WTC11 (cell line): ENCODE data around the gene RAP1GAP. TPM values are rescaled to one million over a fixed set of nuclear protein-coding genes. Genes with fewer than 3 reads are reported as not detected.
A peak's percentile ranks its signal among the peaks of the same experiment; 100 is the strongest.

Experiments used
- ATAC-seq: fragments of 200-7000 bp; cut with Tn5 transposase; 2 replicates; pipeline ENCODE4 v1.10.0; 2021; ENCODE audit warnings: mild to moderate bottlenecking, moderate library complexity
- CTCF ChIA-PET: fragments of 300-600 bp; sonication (Branson Sonifier 250); formaldehyde crosslinking; loops from one replicate; lab custom pipeline; 2021; ENCODE audit warnings: antibody characterized with exemption; lab: Charles Lee
- POLR2A ChIA-PET: fragments of 350-600 bp; sonication (Branson Sonifier 250); formaldehyde crosslinking; loops from one replicate; lab custom pipeline; 2021; ENCODE audit warnings: antibody characterized with exemption; lab: Charles Lee
- DNase-seq: peaks from one replicate; pipeline ENCODE4 v3.0.0; 2021; ENCODE audit warnings: low spot score
- H3K27ac Mint-ChIP-seq: 2 replicates; pipeline ENCODE4 v1.8.0; 2021; ENCODE audit warnings: mixed read lengths
- H3K27me3 Mint-ChIP-seq: 2 replicates; pipeline ENCODE4 v1.8.0; 2021; ENCODE audit warnings: low read depth, mild to moderate bottlenecking, moderate library complexity, mixed read lengths
- H3K36me3 Mint-ChIP-seq: 2 replicates; pipeline ENCODE4 v1.8.0; 2021; ENCODE audit warnings: mixed read lengths
- H3K4me1 Mint-ChIP-seq: 2 replicates; pipeline ENCODE4 v1.8.0; 2022; ENCODE audit warnings: mixed read lengths
- H3K4me3 Mint-ChIP-seq: 2 replicates; pipeline ENCODE4 v1.8.0; 2021; ENCODE audit warnings: mild to moderate bottlenecking, moderate library complexity, mixed read lengths
- H3K9me3 Mint-ChIP-seq: 2 replicates; pipeline ENCODE4 v1.8.0; 2021; ENCODE audit warnings: mixed read lengths
- CREB1 ChIP-seq: sonication (generic); formaldehyde crosslinking; IDR thresholded peaks from 2 replicates; pipeline ENCODE4 v1.8.0; 2023; ENCODE audit warnings: mild to moderate bottlenecking, missing genetic modification reagents
- CREM ChIP-seq: sonication (generic); formaldehyde crosslinking; IDR thresholded peaks from 2 replicates; pipeline ENCODE4 v1.8.1; 2022; ENCODE audit warnings: mild to moderate bottlenecking, missing genetic modification reagents, moderate library complexity
- ETV6 ChIP-seq: sonication (generic); formaldehyde crosslinking; IDR thresholded peaks from 2 replicates; pipeline ENCODE4 v1.8.1; 2022; ENCODE audit warnings: mild to moderate bottlenecking, missing genetic modification reagents
- FOXP1 ChIP-seq: sonication (generic); formaldehyde crosslinking; IDR thresholded peaks from 2 replicates; pipeline ENCODE4 v1.8.0; 2022; ENCODE audit warnings: missing genetic modification reagents, mild to moderate bottlenecking, moderate library complexity, borderline replicate concordance
- GTF2I ChIP-seq: fragments of 250-450 bp; sonication (Bioruptor Pico); conservative IDR thresholded peaks from 2 replicates; pipeline ENCODE4 v1.4.0; 2021; ENCODE audit warnings: mild to moderate bottlenecking
- JAZF1 ChIP-seq: fragments of 250-450 bp; sonication (Bioruptor Pico); IDR thresholded peaks from 2 replicates; pipeline ENCODE4 v1.9.0; 2021; ENCODE audit warnings: moderate library complexity, mild to moderate bottlenecking, inconsistent platforms
- JUN ChIP-seq: sonication (generic); formaldehyde crosslinking; IDR thresholded peaks from 2 replicates; pipeline ENCODE4 v1.8.0; 2023; ENCODE audit warnings: mild to moderate bottlenecking, missing genetic modification reagents
- MAX ChIP-seq: sonication (generic); formaldehyde crosslinking; IDR thresholded peaks from 2 replicates; pipeline ENCODE4 v1.8.0; 2022; ENCODE audit warnings: mild to moderate bottlenecking, missing genetic modification reagents
- MYBL2 ChIP-seq: sonication (generic); formaldehyde crosslinking; IDR thresholded peaks from 2 replicates; pipeline ENCODE4 v1.8.1; 2023; ENCODE audit warnings: mild to moderate bottlenecking, moderate library complexity, missing genetic modification reagents
- NFYB ChIP-seq: sonication (generic); formaldehyde crosslinking; conservative IDR thresholded peaks from 2 replicates; pipeline ENCODE4 v1.8.0; 2022; ENCODE audit warnings: low read depth, missing genetic modification reagents
- NR2C2 ChIP-seq: sonication (generic); formaldehyde crosslinking; IDR thresholded peaks from 2 replicates; pipeline ENCODE4 v1.8.0; 2022; ENCODE audit warnings: mild to moderate bottlenecking, missing genetic modification reagents
- SMAD4 ChIP-seq: sonication (generic); formaldehyde crosslinking; IDR thresholded peaks from 2 replicates; pipeline ENCODE4 v1.8.0; 2022; ENCODE audit warnings: mild to moderate bottlenecking, missing genetic modification reagents
- SP1 ChIP-seq: sonication (generic); formaldehyde crosslinking; conservative IDR thresholded peaks from 2 replicates; pipeline ENCODE4 v1.8.1; 2022; ENCODE audit warnings: missing genetic modification reagents
- TEAD1 ChIP-seq: sonication (generic); formaldehyde crosslinking; IDR thresholded peaks from 2 replicates; pipeline ENCODE4 v1.8.0; 2022; ENCODE audit warnings: mild to moderate bottlenecking, missing genetic modification reagents
- ZBTB21 ChIP-seq: sonication (generic); formaldehyde crosslinking; IDR thresholded peaks from 2 replicates; pipeline ENCODE4 v1.8.1; 2023; ENCODE audit warnings: mild to moderate bottlenecking, missing genetic modification reagents, borderline replicate concordance
- ZNF121 ChIP-seq: sonication (generic); formaldehyde crosslinking; IDR thresholded peaks from 2 replicates; pipeline ENCODE4 v1.8.0; 2023; ENCODE audit warnings: missing genetic modification reagents
- ZNF281 ChIP-seq: sonication (generic); formaldehyde crosslinking; IDR thresholded peaks from 2 replicates; pipeline ENCODE4 v1.8.0; 2023; ENCODE audit warnings: mild to moderate bottlenecking, missing genetic modification reagents
- ZNF317 ChIP-seq: sonication (generic); formaldehyde crosslinking; IDR thresholded peaks from 2 replicates; pipeline ENCODE4 v1.8.1; 2023; ENCODE audit warnings: low read depth, mild to moderate bottlenecking, moderate library complexity, missing genetic modification reagents, borderline replicate concordance
- ZNF423 ChIP-seq: fragments of 250-450 bp; sonication (Bioruptor Pico); IDR thresholded peaks from 2 replicates; pipeline ENCODE4 v2.1.2; 2022; ENCODE audit warnings: mild to moderate bottlenecking, moderate library complexity
- total RNA-seq: library from RNA; stranded (reverse); gene quantifications from 3 replicates; pipeline ENCODE4 v1.2.3, GENCODE V29; 2021
- TF ChIP-seq, protein P1 (sequence below): sonication (generic); formaldehyde crosslinking; IDR thresholded peaks from 2 replicates; pipeline ENCODE4 v1.8.1; 2023; ENCODE audit warnings: mild to moderate bottlenecking, missing genetic modification reagents
- TF ChIP-seq, protein P2 (sequence below): fragments of 200-600 bp; IDR thresholded peaks from 2 replicates; pipeline ENCODE4 v1.8.0; 2022; ENCODE audit warnings: antibody characterized with exemption
- TF ChIP-seq, protein P3 (sequence below): fragments of 250-450 bp; sonication (Bioruptor Pico); conservative IDR thresholded peaks from 2 replicates; pipeline ENCODE4 v1.9.0; 2021; ENCODE audit warnings: mild to moderate bottlenecking

The RAP1GAP gene
- total RNA-seq, 1 experiment from 2014 or later: 7.6 TPM

- no peaks in the 10 kb centered on the region for H3K27me3 Mint-ChIP-seq
- TF ChIP-seq JUN (CRISPR knock-in tag) (no peak), CREB1 (CRISPR knock-in tag) (no peak), TEAD1 (CRISPR knock-in tag) (no peak)
- TF ChIP-seq, protein P1, sequence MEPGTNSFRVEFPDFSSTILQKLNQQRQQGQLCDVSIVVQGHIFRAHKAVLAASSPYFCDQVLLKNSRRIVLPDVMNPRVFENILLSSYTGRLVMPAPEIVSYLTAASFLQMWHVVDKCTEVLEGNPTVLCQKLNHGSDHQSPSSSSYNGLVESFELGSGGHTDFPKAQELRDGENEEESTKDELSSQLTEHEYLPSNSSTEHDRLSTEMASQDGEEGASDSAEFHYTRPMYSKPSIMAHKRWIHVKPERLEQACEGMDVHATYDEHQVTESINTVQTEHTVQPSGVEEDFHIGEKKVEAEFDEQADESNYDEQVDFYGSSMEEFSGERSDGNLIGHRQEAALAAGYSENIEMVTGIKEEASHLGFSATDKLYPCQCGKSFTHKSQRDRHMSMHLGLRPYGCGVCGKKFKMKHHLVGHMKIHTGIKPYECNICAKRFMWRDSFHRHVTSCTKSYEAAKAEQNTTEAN (CRISPR knock-in tag): no peak
- TF ChIP-seq, all 79 proteins: peak for 0
- Mint-ChIP-seq H3K27ac (no peak overlapping the region), H3K4me1 (peaks cover 10% of the 10 kb centered on the region), H3K36me3 (no peaks in the 10 kb centered on the region), H3K4me3 (no peak overlapping the region), H3K9me3 (no peaks in the 10 kb centered on the region)
- DNase-seq: no peak
- ChIA-PET CTCF (interaction anchor here (0.7 to 2.7 kb wide), 11 partner anchors 9 to 341 kb away, joined by 3 to 14 read pairs (median 4); no protein-coding TSS in a partner anchor), POLR2A (no interaction called here)
- no peak for ATAC-seq
Observed at GRCh38 chr1:21596174-21596573, 73.0 kb downstream of the RAP1GAP start.

GRCh38 chr1:21594935-21595897 is 73.9 kb downstream of the RAP1GAP start:
- H3K4me3 Mint-ChIP-seq: no peak overlapping the region
- ChIA-PET CTCF (interaction anchor here (0.5 to 2.7 kb wide), 27 partner anchors 8 to 378 kb away, joined by 3 to 14 read pairs (median 4); no protein-coding TSS in a partner anchor), POLR2A (no interaction called here)
- DNase-seq (peak; percentile 92), ATAC-seq (peak; percentile 60)
- H3K4me1 Mint-ChIP-seq: peaks cover 18% of the 10 kb centered on the region
- no peaks in the 10 kb centered on the region for H3K36me3 Mint-ChIP-seq
- H3K27ac Mint-ChIP-seq: no peak overlapping the region
- no peaks in the 10 kb centered on the region for H3K9me3 Mint-ChIP-seq
- no peaks in the 10 kb centered on the region for H3K27me3 Mint-ChIP-seq
- TF ChIP-seq, protein P2, sequence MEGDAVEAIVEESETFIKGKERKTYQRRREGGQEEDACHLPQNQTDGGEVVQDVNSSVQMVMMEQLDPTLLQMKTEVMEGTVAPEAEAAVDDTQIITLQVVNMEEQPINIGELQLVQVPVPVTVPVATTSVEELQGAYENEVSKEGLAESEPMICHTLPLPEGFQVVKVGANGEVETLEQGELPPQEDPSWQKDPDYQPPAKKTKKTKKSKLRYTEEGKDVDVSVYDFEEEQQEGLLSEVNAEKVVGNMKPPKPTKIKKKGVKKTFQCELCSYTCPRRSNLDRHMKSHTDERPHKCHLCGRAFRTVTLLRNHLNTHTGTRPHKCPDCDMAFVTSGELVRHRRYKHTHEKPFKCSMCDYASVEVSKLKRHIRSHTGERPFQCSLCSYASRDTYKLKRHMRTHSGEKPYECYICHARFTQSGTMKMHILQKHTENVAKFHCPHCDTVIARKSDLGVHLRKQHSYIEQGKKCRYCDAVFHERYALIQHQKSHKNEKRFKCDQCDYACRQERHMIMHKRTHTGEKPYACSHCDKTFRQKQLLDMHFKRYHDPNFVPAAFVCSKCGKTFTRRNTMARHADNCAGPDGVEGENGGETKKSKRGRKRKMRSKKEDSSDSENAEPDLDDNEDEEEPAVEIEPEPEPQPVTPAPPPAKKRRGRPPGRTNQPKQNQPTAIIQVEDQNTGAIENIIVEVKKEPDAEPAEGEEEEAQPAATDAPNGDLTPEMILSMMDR: peak; percentile 82
- TF ChIP-seq ZNF121 (CRISPR knock-in tag) (peak; percentile 100), MAX (0 out of 2 replicates have a peak, but pooled peaks have one; percentile 23), JAZF1 (no peak), ETV6 (CRISPR knock-in tag) (no peak), NR2C2 (no peak), GTF2I (CRISPR knock-in tag) (0 out of 2 replicates have a peak, but pooled peaks have one; percentile 46)

- ATAC-seq: no peak
- no peak for DNase-seq
- Mint-ChIP-seq H3K27me3 (no peaks in the 10 kb centered on the region), H3K4me3 (no peak overlapping the region), H3K9me3 (no peaks in the 10 kb centered on the region), H3K36me3 (no peaks in the 10 kb centered on the region), H3K27ac (no peak overlapping the region), H3K4me1 (peaks cover 18% of the 10 kb centered on the region)
- ChIA-PET POLR2A (no interaction called here), CTCF (interaction anchor here (0.9 to 2.7 kb wide), 6 partner anchors 14 to 377 kb away, joined by 3 to 14 read pairs (median 5); no protein-coding TSS in a partner anchor)
- no peak for TF ChIP-seq ZNF423 (CRISPR knock-in tag)
- TF ChIP-seq NR2C2: no peak
- TF ChIP-seq MYBL2 (CRISPR knock-in tag): no peak
- TF ChIP-seq, protein P3, sequence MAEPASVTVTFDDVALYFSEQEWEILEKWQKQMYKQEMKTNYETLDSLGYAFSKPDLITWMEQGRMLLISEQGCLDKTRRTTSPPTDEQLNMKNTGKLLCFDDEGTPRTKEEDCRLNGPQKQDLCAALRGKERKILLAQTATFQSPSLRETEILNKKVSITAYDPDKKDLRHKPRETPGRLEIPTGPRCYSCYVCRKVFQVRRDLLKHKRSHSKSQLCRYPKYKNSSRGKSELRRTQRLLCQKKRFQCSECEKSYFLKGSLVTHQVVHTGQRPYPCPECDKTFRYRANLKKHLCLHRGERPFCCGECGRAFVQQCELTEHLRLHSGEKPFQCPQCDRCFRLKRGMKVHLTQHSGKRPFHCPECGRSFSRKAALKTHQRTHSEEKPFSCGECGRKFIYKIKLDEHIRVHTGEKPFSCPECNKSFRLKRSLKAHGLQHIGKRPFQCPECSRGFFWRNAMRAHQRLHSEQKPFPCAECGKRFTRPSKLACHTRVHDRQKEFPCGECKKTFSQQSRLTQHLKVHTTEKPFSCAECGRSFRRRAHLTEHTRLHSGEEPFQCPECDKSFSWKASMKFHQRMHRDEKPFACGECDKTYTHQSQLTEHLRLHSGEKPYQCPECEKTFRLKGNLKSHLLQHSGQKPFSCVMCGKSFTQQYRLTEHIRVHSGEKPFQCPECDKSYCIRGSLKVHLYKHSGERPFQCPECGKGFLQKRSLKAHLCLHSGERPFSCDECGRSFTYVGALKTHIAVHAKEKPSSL: no peak
- TF ChIP-seq ZNF281 (CRISPR knock-in tag): no peak
- no peak for TF ChIP-seq SMAD4 (CRISPR knock-in tag)
- TF ChIP-seq CREM (CRISPR knock-in tag): no peak
- no peak for TF ChIP-seq NFYB (CRISPR knock-in tag)
- TF ChIP-seq FOXP1 (CRISPR knock-in tag): no peak
- TF ChIP-seq ZNF317 (CRISPR knock-in tag): no peak
- no peak for TF ChIP-seq SP1 (CRISPR knock-in tag)
- TF ChIP-seq, protein P1 (CRISPR knock-in tag): no peak
- TF ChIP-seq ZBTB21 (CRISPR knock-in tag): no peak
Observed at GRCh38 chr1:21594501-21594900, 74.7 kb downstream of the RAP1GAP start.
